ENCODE data around the gene SRC.

Gene SRC

DNA sequence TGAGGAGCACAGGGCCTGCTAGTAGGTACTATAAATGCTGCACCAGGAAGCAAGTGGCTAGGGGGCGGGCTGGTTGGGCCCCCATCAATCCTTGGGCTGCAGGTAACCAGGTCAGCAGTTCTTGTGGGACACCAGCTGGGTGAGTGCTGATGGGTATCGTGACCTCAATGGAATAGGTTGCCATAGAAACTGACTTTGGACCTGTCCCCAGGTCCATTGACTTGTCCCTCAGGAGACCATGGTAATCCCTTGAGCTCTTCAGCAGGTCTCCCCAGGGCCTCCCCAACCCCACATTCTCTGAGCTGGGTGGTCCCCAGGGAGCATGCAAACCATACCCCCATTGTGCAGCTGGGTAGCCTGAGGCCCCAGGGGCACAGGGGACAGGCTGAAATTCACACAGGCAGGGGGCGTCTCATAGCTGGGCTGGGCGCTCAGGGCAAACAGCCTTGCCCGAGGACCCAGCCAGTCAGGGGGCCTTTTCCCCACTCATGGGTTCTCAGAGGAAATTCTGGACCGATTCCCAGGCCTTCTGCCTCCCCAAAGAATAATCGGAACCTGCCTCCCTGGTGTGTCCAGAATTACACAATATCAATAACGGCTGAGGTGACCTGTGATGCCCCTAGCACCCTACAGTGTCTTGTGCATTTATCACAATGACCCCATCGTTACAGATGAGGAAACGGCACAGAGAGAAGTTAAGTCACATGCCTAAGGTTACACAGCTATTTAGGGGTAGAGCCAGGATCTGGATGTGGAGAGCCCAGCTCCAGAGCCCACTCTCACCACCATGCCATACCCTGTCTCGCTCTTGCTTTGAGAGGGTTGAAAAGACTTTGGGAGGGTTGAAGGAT lies 35.9 kb downstream of the SRC start:
- POLR2A ChIA-PET, result interaction anchor here (1.0 kb wide), 1 partner anchor 36 kb away, joined by 3 read pairs; the partner anchor contains the start of gene SRC
- CTCF ChIA-PET, result interaction anchor here (1.0 to 16.2 kb wide), 5 partner anchors 10 to 152 kb away, joined by 3 to 326 read pairs (median 7); partner anchors contain the start of gene MANBAL
- DNase-seq (ENCODE audit: low read depth, low spot score), result no peak
- no peak overlapping the region for H3K4me3 ChIP-seq (ENCODE audit: low read depth, low read length)
- TF ChIP-seq CTCF (IDR thresholded peaks at IDR 0.05; ENCODE audit: insufficient read depth, low read length, missing control alignments), result no peak

DNA sequence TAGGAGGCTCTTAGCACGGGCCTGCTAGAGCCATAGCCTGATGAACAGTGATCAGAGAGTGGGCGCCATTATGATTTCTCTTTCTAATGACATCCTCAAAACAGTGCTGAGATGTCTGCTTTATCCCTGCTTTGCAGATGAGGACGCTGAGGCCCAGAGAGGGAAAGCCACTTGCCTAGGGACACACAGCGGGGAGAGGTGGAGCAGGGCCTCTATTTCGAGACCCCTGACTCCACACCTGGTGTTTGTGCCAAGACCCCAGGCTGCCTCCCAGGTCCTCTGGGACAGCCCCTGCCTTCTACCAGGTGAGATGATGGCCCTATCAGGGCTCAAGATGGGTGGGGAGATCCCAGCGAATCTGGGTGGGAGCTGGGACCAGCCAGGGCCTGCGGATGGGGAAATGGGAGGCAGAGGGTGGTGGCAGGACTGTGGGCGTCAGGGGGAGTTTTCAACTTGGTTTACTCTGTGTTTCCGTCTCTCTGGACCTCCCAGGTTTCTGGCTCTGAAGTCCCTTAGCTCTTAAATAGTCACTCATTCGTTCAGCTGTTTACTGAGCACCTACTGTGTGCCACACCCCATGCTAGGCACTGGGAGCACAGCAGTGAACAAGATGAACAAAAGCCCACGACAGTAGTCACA lies 36.7 kb downstream of the SRC start:
- CTCF ChIA-PET, result interaction anchor here (1.3 to 16.2 kb wide), 5 partner anchors 9 to 152 kb away, joined by 3 to 326 read pairs (median 7); partner anchors contain the start of gene MANBAL
- no peak for DNase-seq (ENCODE audit: low read depth, low spot score)

DNA sequence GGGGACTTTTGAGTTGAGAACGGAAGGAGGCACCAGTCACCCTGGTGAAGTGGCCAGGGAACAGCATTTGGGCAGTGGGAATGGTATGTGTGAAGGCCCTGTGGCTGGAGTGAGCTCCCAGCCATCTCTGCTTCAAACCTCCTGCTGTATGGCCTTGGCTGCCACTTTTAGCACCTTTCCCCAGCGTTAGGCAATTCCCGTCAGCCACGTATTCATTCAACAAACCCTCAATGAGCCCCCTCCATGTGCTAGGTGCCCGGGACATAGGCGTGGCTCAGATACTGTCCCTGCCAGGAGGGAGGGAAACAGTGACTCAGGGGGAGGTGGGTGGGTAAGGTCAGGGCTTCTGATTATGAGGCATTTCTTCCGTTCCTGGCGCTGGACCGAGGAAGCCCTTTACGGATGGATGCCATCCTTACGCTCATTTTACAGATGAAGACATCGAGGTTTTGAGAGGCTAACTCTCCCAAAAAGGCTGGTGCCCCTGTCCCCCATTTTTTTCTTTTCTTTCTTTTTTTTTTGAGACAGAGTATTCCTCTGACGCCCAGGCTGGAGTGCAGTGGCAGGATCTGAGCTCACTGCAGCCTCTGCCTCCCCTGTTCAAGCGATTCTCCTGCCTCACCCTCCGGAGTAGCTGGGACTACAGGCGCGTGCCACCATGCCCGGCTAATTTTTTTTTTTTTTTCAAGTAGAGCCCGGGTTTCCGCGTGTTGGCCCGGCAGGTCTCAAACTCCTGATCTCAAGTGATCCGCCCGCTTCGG lies 37.5 kb downstream of the SRC start:
- ChIA-PET POLR2A (no interaction called here), CTCF (interaction anchor here (1.3 to 16.2 kb wide), 7 partner anchors 10 to 154 kb away, joined by 3 to 326 read pairs (median 7); partner anchors contain the start of gene MANBAL)
- no peak for TF ChIP-seq CTCF (IDR thresholded peaks at IDR 0.05; ENCODE audit: insufficient read depth, low read length, missing control alignments)
- no peak overlapping the region for H3K4me3 ChIP-seq (ENCODE audit: low read depth, low read length)
- DNase-seq (ENCODE audit: low read depth, low spot score), result no peak

More for the DNA sequence above, 36.7 kb downstream of the SRC start:
- POLR2A ChIA-PET, result interaction anchor here (1.0 kb wide), 1 partner anchor 37 kb away, joined by 3 read pairs; the partner anchor contains the start of gene SRC
- TF ChIP-seq CTCF (IDR thresholded peaks at IDR 0.05; ENCODE audit: insufficient read depth, low read length, missing control alignments), result no peak
- no peak overlapping the region for H3K4me3 ChIP-seq (ENCODE audit: low read depth, low read length)

GRCh38 chr20:37384683-37385174 lies 38.8 kb downstream of the SRC start:
- CTCF ChIA-PET, result interaction anchor here (0.6 to 16.2 kb wide), 32 partner anchors 9 to 206 kb away, joined by 3 to 326 read pairs (median 4); partner anchors contain the start of genes BLCAP, MANBAL and RPN2
- POLR2A ChIA-PET, result no interaction called here
- H3K4me3 ChIP-seq (ENCODE audit: low read depth, low read length), result peak overlapping the region; percentile 23; the same call in 1 of the 2 replicates
- DNase-seq (ENCODE audit: low read depth, low spot score), result no peak
- TF ChIP-seq CTCF (IDR thresholded peaks at IDR 0.05; ENCODE audit: insufficient read depth, low read length, missing control alignments), result peak; percentile 98

- DNase-seq (ENCODE audit: low read depth, low spot score), result no peak
- ChIA-PET POLR2A (no interaction called here), CTCF (interaction anchor here (0.6 to 16.2 kb wide), 37 partner anchors 9 to 206 kb away, joined by 3 to 326 read pairs (median 3); partner anchors contain the start of genes BLCAP, MANBAL and RPN2)
- no peak overlapping the region for H3K4me3 ChIP-seq (ENCODE audit: low read depth, low read length)
- no peak for TF ChIP-seq CTCF (IDR thresholded peaks at IDR 0.05; ENCODE audit: insufficient read depth, low read length, missing control alignments)
Observed at GRCh38 chr20:37385176-37385575, 39.2 kb downstream of the SRC start.

Measured in AG04449 (cell line).